OCI-LY7 (cell line): Measurements from ENCODE around the gene RAB11B. TPM values are rescaled to one million over a fixed set of nuclear protein-coding genes. Genes with fewer than 3 reads are reported as not detected.

Experiments
- BruUV-seq: library from RNA; stranded (reverse); fragments of 400-500 nt; replicated peaks from 2 replicates; lab custom pipeline; 2021; lab: Mats Ljungman, UMichigan
- CTCF ChIA-PET: fragments of 300-600 bp; sonication (Branson Sonifier 250); formaldehyde crosslinking; loops from one replicate; lab custom pipeline; 2022; ENCODE audit warnings: antibody characterized with exemption; ENCODE audit not compliant: unreplicated experiment; lab: Charles Lee
- POLR2A ChIA-PET: fragments of 300-600 bp; sonication (Branson Sonifier 250); formaldehyde crosslinking; loops from one replicate; lab custom pipeline; 2022; ENCODE audit warnings: antibody characterized with exemption; lab: Charles Lee
- DNase-seq: peaks from one replicate; pipeline ENCODE4 v3.0.0-alpha.2; 2015; ENCODE audit warnings: low spot score
- H2AFZ ChIP-seq: fragments of 200-600 bp; sonication (generic), shearing (Covaris generic); 2 replicates; pipeline ENCODE4 v1.6.1; 2014; ENCODE audit warnings: mild to moderate bottlenecking, antibody characterized with exemption, low read length, moderate library complexity
- H3K27ac ChIP-seq: fragments of 200-600 bp; sonication (generic); 2 replicates; pipeline ENCODE4 v1.5.1; 2014; ENCODE audit warnings: mixed run types, low read depth, mild to moderate bottlenecking, moderate library complexity, low read length, inconsistent platforms; ENCODE audit not compliant: poor library complexity, severe bottlenecking
- H3K36me3 ChIP-seq: fragments of 200-600 bp; sonication (generic); 2 replicates; pipeline ENCODE4 v1.6.1; 2014; ENCODE audit warnings: mild to moderate bottlenecking, antibody characterized with exemption, low read length, moderate library complexity, mixed read lengths; ENCODE audit not compliant: insufficient read depth
- H3K4me1 ChIP-seq: fragments of 200-600 bp; sonication (generic); 2 replicates; pipeline ENCODE4 v1.5.1; 2014; ENCODE audit warnings: mild to moderate bottlenecking, low read length; ENCODE audit not compliant: insufficient read depth, poor library complexity, severe bottlenecking
- H3K4me2 ChIP-seq: fragments of 200-600 bp; sonication (generic); 2 replicates; pipeline ENCODE4 v1.6.1; 2014; ENCODE audit warnings: mild to moderate bottlenecking, low read length
- H3K4me3 ChIP-seq: fragments of 200-600 bp; sonication (generic); 2 replicates; pipeline ENCODE4 v1.5.1; 2014; ENCODE audit warnings: mild to moderate bottlenecking, low read depth, low read length; ENCODE audit not compliant: poor library complexity, severe bottlenecking
- H3K79me2 ChIP-seq: fragments of 200-600 bp; sonication (generic); 2 replicates; pipeline ENCODE4 v1.6.1; 2016; ENCODE audit warnings: low read depth, mild to moderate bottlenecking, low read length, moderate library complexity, mixed read lengths; ENCODE audit not compliant: insufficient read depth
- H3K9me2 ChIP-seq: fragments of 200-600 bp; sonication (generic); 2 replicates; pipeline ENCODE4 v1.6.1; 2016; ENCODE audit warnings: mild to moderate bottlenecking, low read length, mixed read lengths; ENCODE audit not compliant: insufficient read depth
- H3K9me3 ChIP-seq: fragments of 200-600 bp; sonication (generic); 2 replicates; pipeline ENCODE4 v1.6.1; 2014; ENCODE audit warnings: mild to moderate bottlenecking, mixed run types, low read length, mixed read lengths
- H4K20me1 ChIP-seq: fragments of 200-600 bp; sonication (generic); 2 replicates; pipeline ENCODE4 v1.6.1; 2014; ENCODE audit warnings: mild to moderate bottlenecking, antibody characterized with exemption, low read length, moderate library complexity, mixed read lengths; ENCODE audit not compliant: insufficient read depth
- CTCF ChIP-seq: fragments of 200-600 bp; sonication (generic); conservative IDR thresholded peaks from 2 replicates; pipeline ENCODE4 v1.5.1; 2014; ENCODE audit warnings: mild to moderate bottlenecking, antibody characterized with exemption, low read length, moderate library complexity, mixed read lengths
- EZH2phosphoT487 ChIP-seq: fragments of 200-600 bp; sonication (generic); IDR thresholded peaks from 2 replicates; pipeline ENCODE4 v1.6.1; 2018; ENCODE audit warnings: low read depth, borderline replicate concordance, mild to moderate bottlenecking, mixed run types, antibody characterized with exemption, low read length, moderate library complexity, mixed read lengths
- intact Hi-C: fragments of 100-400 bp; cut with micrococcal nuclease; formaldehyde crosslinking; loops from one replicate; pipeline ENCODE4 v1.10.0; 2022; ENCODE audit not compliant: unreplicated experiment
- total RNA-seq, 2 experiments: library from RNA; depleted of rRNA in 1 of 2; stranded (reverse); fragments of >200 nt in 1 of 2; shearing (Covaris generic) in 1 of 2; gene quantifications; 2 replicates each; pipeline ENCODE4 v1.2.3, GENCODE V29; 2014 to 2022

Gene RAB11B
- total RNA-seq, 2 experiments from 2014 or later, result 24.5 to 84.9 TPM

- no peak overlapping the region for H3K4me3 ChIP-seq
- H3K79me2 ChIP-seq, result no peaks in the 10 kb centered on the region
- H2AFZ ChIP-seq, result no peak overlapping the region
- no peak for DNase-seq
- no peak for TF ChIP-seq EZH2phosphoT487
- no peak for TF ChIP-seq CTCF
- no peaks in the 10 kb centered on the region for H3K4me1 ChIP-seq
- no peaks in the 10 kb centered on the region for H3K9me2 ChIP-seq
- no TSS peak for BruUV-seq
- ChIA-PET CTCF (no interaction called here), POLR2A (no interaction called here)
- peaks cover 7% of the 10 kb centered on the region for H3K36me3 ChIP-seq
- no peaks in the 10 kb centered on the region for H3K9me3 ChIP-seq
- H4K20me1 ChIP-seq, result no peaks in the 10 kb centered on the region; the same call in 1 of the 2 replicates
- H3K4me2 ChIP-seq, result no peak overlapping the region
- no peak overlapping the region for H3K27ac ChIP-seq
- intact Hi-C loops, result loop anchor here (2.0 kb wide), 1 partner anchor 43 kb away; no protein-coding TSS in a partner anchor
Observed at GRCh38 chr19:8397746-8398310, 7.7 kb downstream of the RAB11B start.

DNA sequence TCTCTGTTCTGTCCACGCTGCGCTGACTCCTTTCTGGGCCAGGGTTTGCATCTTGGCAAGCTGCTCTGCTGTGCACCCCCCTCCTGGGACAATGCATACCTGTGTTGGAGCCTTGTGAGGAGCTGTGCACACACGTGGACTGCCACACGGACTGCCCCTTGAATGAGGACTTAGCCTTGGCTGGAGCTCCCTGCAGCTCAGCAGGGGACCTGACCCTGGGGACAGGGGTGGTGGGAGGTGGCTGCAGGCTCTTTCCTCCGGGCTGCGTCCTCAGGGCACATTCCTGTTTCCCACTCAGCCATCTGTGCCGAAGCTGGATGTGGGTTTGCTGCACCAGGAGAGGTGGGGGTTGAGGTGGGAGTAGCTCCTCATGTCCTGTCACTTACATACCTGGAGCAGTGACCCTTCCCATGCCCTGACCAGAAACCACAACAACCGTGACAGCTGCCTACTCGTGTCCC is 8.2 kb downstream of the RAB11B start:
- POLR2A ChIA-PET, result no interaction called here
- Histone ChIP-seq H3K4me2 (no peak overlapping the region), H3K9me2 (no peaks in the 10 kb centered on the region), H4K20me1 (no peaks in the 10 kb centered on the region; the same call in 1 of the 2 replicates), H3K9me3 (no peaks in the 10 kb centered on the region), H3K27ac (no peak overlapping the region), H2AFZ (no peak overlapping the region), H3K4me3 (no peak overlapping the region), H3K79me2 (no peaks in the 10 kb centered on the region), H3K4me1 (no peaks in the 10 kb centered on the region), H3K36me3 (peaks cover 12% of the 10 kb centered on the region)
- no peak for TF ChIP-seq CTCF
- no peak for TF ChIP-seq EZH2phosphoT487
- no peak for DNase-seq
- no TSS peak for BruUV-seq
- intact Hi-C loops, result no loop called here
- CTCF ChIA-PET, result no interaction called here

DNA sequence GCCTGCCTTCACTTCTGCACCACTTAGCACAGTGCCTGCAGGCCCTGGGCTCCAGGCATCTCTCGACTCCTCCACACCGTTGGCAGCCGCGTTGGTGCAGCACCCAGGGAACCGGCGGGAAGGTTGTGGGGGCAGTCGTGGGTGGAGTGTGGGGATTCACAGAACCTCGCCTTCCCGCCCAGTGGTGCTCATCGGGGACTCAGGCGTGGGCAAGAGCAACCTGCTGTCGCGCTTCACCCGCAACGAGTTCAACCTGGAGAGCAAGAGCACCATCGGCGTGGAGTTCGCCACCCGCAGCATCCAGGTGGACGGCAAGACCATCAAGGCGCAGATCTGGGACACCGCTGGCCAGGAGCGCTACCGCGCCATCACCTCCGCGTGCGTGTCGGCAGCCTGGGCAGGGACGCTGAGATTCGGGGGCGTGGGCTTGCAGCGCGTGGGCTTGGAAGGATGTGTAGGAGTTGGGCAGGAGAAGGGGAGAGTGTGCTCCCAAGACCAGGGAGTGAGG is 9.6 kb downstream of the RAB11B start:
- no peak for DNase-seq
- Histone ChIP-seq H3K79me2 (no peaks in the 10 kb centered on the region), H3K4me1 (no peaks in the 10 kb centered on the region), H3K9me3 (no peaks in the 10 kb centered on the region), H4K20me1 (no peaks in the 10 kb centered on the region; the same call in 1 of the 2 replicates), H3K4me3 (no peak overlapping the region), H2AFZ (no peak overlapping the region), H3K36me3 (peaks cover 21% of the 10 kb centered on the region), H3K9me2 (no peaks in the 10 kb centered on the region), H3K27ac (no peak overlapping the region), H3K4me2 (no peak overlapping the region)
- ChIA-PET POLR2A (no interaction called here), CTCF (no interaction called here)
- TF ChIP-seq EZH2phosphoT487, result no peak
- TF ChIP-seq CTCF, result no peak
- BruUV-seq, result no TSS peak
- intact Hi-C loops, result no loop called here
